Activated CD4-positive, alpha-beta T cell treated with anti-CD3 and anti-CD28 coated beads for 36 hours (primary cell): Measurements from ENCODE around the gene ITGA11. TPM values are rescaled to one million over a fixed set of nuclear protein-coding genes. Genes with fewer than 3 reads are reported as not detected.

Experiments used
- ATAC-seq: fragments of 200-7000 bp; cut with Tn5 transposase; one replicate; pipeline ENCODE4 v1.10.0; 2021; ENCODE audit warnings: mild to moderate bottlenecking, moderate library complexity
- CTCF ChIA-PET: fragments of 350-600 bp; sonication (Branson Sonifier 250); formaldehyde crosslinking; loops from one replicate; lab custom pipeline; 2021; ENCODE audit warnings: antibody characterized with exemption; lab: Charles Lee
- POLR2A ChIA-PET: fragments of 350-600 bp; sonication (Branson Sonifier 250); formaldehyde crosslinking; loops from one replicate; lab custom pipeline; 2021; ENCODE audit warnings: antibody characterized with exemption, inconsistent platforms; lab: Charles Lee
- DNase-seq: peaks from one replicate; pipeline ENCODE4 v3.0.0-alpha.2; 2020
- H3K27ac Mint-ChIP-seq: one replicate; pipeline ENCODE4 v1.8.0; 2021; ENCODE audit warnings: mixed read lengths
- H3K27me3 Mint-ChIP-seq: one replicate; pipeline ENCODE4 v1.8.0; 2021; ENCODE audit warnings: mixed read lengths
- H3K36me3 Mint-ChIP-seq: one replicate; pipeline ENCODE4 v1.8.0; 2021; ENCODE audit warnings: low read depth, mixed read lengths
- H3K4me1 Mint-ChIP-seq: one replicate; pipeline ENCODE4 v1.8.0; 2021; ENCODE audit warnings: mixed read lengths
- H3K4me3 Mint-ChIP-seq: one replicate; pipeline ENCODE4 v1.8.0; 2021; ENCODE audit warnings: mild to moderate bottlenecking, moderate library complexity, mixed read lengths
- H3K9me3 Mint-ChIP-seq: one replicate; pipeline ENCODE4 v1.8.0; 2021; ENCODE audit warnings: low read depth, mixed read lengths
- intact Hi-C, 2 experiments: fragments of 100-400 bp; cut with DNase I in 1 of 2; cut with micrococcal nuclease in 1 of 2; formaldehyde crosslinking; loops; one replicate each; pipeline versions ENCODE4 v1.14.2 to v1.15.1; 2022 to 2024; cut with DNase I, micrococcal nuclease
- total RNA-seq, 2 experiments: library from RNA; stranded (reverse); gene quantifications; one replicate each; pipeline ENCODE4 v1.2.3, GENCODE V29; 2021

The ITGA11 gene
- total RNA-seq, 2 experiments from 2014 or later = 2.9 to 3.2 TPM

DNA sequence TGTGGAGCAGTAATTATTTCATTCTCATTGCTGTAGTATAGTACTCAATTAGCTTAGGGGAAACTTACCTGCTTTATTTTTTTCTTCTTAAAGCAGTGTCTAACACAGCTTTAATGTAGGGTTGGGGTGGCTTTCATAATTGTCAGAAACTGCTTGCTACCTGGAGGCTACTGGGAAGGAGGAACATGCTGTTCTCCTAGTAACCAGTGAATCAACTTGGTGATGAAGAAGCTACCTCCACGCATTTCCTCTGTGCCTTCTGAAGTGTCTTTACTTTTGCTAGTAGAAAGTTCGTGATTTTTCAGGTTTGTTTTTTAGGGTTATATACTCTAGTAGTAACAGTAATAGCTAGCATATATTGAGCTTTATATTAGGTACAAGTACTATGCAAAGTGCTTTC is 142.9 kb downstream of the ITGA11 start:
- no peaks in the 10 kb centered on the region for H3K9me3 Mint-ChIP-seq
- H3K27me3 Mint-ChIP-seq = no peaks in the 10 kb centered on the region
- intact Hi-C loops = no loop called here
- ATAC-seq (no peak), DNase-seq (no peak)
- POLR2A ChIA-PET = interaction anchor here (0.7 kb wide), 2 partner anchors 9 kb away, joined by 3 to 5 read pairs; no protein-coding TSS in a partner anchor
- no peak overlapping the region for H3K27ac Mint-ChIP-seq
- peaks cover 44% of the 10 kb centered on the region for H3K36me3 Mint-ChIP-seq
- H3K4me1 Mint-ChIP-seq = peaks cover 75% of the 10 kb centered on the region
- no peak overlapping the region for H3K4me3 Mint-ChIP-seq
- CTCF ChIA-PET = interaction anchor here (0.8 to 1.5 kb wide), 3 partner anchors 9 to 17 kb away, joined by 4 to 5 read pairs (median 5); no protein-coding TSS in a partner anchor

DNA sequence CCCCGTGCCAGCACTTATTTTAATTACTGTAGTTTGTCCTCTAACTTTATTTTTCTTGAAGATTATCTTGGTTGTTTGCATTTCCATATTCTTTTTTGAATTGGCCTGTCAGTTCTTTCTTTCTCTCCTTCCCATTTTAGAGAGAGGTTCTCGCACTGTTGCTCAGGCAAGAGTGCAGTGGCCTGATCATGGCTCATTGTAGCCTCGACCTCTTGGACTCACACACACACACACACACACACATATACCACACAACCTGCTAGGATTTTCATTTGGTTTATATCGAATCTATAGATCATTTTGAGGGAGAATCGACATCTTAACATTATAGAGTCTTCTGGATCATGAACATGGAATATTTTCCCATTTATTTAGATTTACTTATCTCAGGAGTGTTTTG is 145.7 kb downstream of the ITGA11 start:
- no peak for DNase-seq
- no peak overlapping the region for H3K4me3 Mint-ChIP-seq
- H3K9me3 Mint-ChIP-seq = no peaks in the 10 kb centered on the region
- ATAC-seq = no peak
- peaks cover 69% of the 10 kb centered on the region for H3K4me1 Mint-ChIP-seq
- POLR2A ChIA-PET = no interaction called here
- H3K36me3 Mint-ChIP-seq = peaks cover 46% of the 10 kb centered on the region
- no peaks in the 10 kb centered on the region for H3K27me3 Mint-ChIP-seq
- peak overlapping the region; percentile 19 for H3K27ac Mint-ChIP-seq
- intact Hi-C loops = no loop called here
- CTCF ChIA-PET = interaction anchor here (0.7 to 2.5 kb wide), 2 partner anchors 9 to 11 kb away, joined by 5 to 7 read pairs; no protein-coding TSS in a partner anchor

DNA sequence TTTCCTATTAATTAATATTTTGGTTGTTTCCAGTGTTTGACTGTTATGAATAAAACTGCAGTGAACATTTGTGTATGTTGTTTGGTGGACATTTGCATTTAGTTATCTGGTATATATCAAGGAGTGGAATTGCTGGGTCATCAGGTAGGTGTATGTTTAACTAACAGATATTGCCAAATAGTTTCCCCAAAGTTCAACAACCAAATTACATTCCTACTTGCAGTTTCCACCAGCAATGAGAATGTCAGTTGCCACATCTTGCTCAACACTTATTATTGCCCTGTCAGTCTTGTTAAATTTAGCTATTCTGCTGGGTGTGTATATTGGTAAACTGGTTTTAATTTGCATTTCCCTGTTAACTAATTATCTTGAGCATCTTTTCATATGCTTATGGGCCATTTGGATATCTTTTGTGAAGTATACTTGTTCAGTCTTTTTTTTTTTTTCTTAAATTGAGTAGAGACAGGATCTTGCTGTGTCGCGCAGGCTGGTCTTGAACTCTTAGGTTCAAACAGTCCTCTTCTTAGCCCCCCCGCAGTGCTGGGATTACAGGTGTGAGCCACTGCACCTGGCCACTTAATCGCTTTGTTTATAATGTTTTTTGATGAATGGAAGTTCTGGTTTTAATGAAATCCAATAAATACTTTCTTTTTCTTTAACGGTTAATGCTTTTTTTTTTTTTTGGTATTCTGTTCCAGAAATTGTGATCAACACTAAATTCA is 146.5 kb downstream of the ITGA11 start:
- Mint-ChIP-seq H3K27ac (peak overlapping the region; percentile 29), H3K4me1 (peaks cover 72% of the 10 kb centered on the region)
- POLR2A ChIA-PET = no interaction called here

DNA sequence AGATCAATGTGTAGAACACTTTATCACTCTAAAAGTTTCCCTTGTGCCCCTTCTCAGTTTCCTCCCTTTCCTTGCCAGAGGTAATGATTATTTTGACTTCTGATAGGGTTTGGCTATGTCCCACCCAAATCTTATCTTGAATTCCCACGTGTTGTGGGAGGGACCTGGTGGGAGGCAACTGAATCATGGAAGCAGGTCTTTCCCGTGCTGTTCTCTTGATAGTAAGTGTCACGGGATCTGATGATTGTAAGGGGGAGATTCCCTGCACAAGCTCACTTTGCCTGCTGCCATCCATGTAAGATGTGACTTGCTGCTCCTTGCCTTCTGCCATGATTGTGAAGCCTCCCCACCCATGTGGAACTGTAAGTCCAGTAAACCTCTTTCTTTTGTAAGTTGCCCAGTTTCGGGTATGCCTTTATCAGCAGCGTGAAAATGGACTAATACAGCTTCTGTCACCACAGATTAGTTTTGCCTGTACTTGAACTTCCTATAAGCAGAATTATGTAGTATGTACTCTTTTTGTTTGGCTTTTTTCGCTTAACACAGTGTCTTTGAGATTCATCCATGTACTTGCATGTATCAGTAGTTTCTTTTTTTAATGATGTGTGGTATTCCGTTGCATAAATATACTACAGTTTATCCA is 147.2 kb downstream of the ITGA11 start:
- no peak for ATAC-seq
- Mint-ChIP-seq H3K9me3 (no peaks in the 10 kb centered on the region), H3K4me3 (no peak overlapping the region), H3K27ac (peak overlapping the region; percentile 29), H3K27me3 (no peaks in the 10 kb centered on the region), H3K4me1 (peaks cover 72% of the 10 kb centered on the region), H3K36me3 (peaks cover 40% of the 10 kb centered on the region)
- DNase-seq = no peak
- CTCF ChIA-PET = interaction anchor here (0.6 kb wide), 1 partner anchor 21 kb away, joined by 3 read pairs; no protein-coding TSS in a partner anchor
- POLR2A ChIA-PET = no interaction called here
- intact Hi-C loops = no loop called here

More for the DNA sequence above, 146.5 kb downstream of the ITGA11 start:
- H3K36me3 Mint-ChIP-seq = peaks cover 40% of the 10 kb centered on the region
- DNase-seq (no peak), ATAC-seq (no peak)
- intact Hi-C loops = no loop called here
- no peaks in the 10 kb centered on the region for H3K9me3 Mint-ChIP-seq
- no peak overlapping the region for H3K4me3 Mint-ChIP-seq
- CTCF ChIA-PET = interaction anchor here (0.6 to 2.5 kb wide), 3 partner anchors 10 to 21 kb away, joined by 3 to 7 read pairs (median 5); no protein-coding TSS in a partner anchor
- no peaks in the 10 kb centered on the region for H3K27me3 Mint-ChIP-seq

DNA sequence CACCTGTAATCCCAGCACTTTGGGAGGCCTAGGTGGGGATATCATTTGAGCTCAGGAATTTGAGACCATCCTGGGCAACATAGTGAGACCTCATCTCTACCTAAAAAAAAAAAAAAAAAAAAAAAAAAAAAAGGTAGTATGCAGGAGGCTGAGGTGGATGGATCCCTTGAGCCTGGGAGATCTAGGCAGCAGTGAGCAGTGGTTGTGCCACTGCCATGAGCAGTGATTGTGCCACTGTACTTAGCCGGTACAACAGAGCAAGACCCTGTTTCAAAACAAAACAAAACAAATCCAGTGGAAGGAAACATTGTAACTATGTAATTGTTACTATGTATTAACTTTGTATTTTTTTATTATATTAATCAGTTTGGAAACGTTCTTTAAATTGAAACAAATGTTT is 148.6 kb downstream of the ITGA11 start:
- H3K4me3 Mint-ChIP-seq = no peak overlapping the region
- POLR2A ChIA-PET = no interaction called here
- CTCF ChIA-PET = interaction anchor here (1.5 kb wide), 1 partner anchor 8 kb away, joined by 4 read pairs; no protein-coding TSS in a partner anchor

DNA sequence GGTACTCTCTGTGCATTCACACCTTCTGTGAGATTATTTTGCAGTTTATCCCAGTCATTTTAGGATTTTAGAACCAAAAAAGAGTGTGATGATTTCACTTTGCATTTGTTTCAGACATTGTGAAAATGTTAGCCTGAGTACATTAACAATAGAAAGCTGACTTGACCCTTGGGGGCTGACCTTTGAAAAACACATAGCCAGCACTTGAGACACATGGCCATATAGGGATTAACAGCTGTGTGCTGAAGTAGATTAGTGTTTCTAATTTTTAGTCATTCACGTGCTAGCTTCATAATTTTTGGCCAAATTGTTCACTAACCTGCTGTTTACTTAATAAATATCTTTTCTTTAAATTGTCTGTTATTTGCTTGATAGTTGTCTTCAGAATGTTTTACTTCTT is 151.0 kb downstream of the ITGA11 start:
- H3K9me3 Mint-ChIP-seq = no peaks in the 10 kb centered on the region
- H3K4me3 Mint-ChIP-seq = peak overlapping the region; percentile 99
- ATAC-seq (no peak), DNase-seq (no peak)
- H3K4me1 Mint-ChIP-seq = peaks cover 56% of the 10 kb centered on the region
- no peak overlapping the region for H3K27ac Mint-ChIP-seq
- intact Hi-C loops = no loop called here
- no peaks in the 10 kb centered on the region for H3K27me3 Mint-ChIP-seq
- POLR2A ChIA-PET = interaction anchor here (0.6 to 1.2 kb wide), 3 partner anchors 25 to 438 kb away, joined by 3 to 4 read pairs (median 4); no protein-coding TSS in a partner anchor
- H3K36me3 Mint-ChIP-seq = peaks cover 41% of the 10 kb centered on the region
- CTCF ChIA-PET = interaction anchor here (0.5 to 2.7 kb wide), 6 partner anchors 8 to 82 kb away, joined by 3 to 9 read pairs (median 4); no protein-coding TSS in a partner anchor

More for the DNA sequence above, 148.6 kb downstream of the ITGA11 start:
- Mint-ChIP-seq H3K27me3 (no peaks in the 10 kb centered on the region), H3K27ac (no peak overlapping the region), H3K36me3 (peaks cover 46% of the 10 kb centered on the region), H3K4me1 (peaks cover 64% of the 10 kb centered on the region), H3K9me3 (no peaks in the 10 kb centered on the region)
- DNase-seq = no peak
- intact Hi-C loops = no loop called here
- no peak for ATAC-seq

DNA sequence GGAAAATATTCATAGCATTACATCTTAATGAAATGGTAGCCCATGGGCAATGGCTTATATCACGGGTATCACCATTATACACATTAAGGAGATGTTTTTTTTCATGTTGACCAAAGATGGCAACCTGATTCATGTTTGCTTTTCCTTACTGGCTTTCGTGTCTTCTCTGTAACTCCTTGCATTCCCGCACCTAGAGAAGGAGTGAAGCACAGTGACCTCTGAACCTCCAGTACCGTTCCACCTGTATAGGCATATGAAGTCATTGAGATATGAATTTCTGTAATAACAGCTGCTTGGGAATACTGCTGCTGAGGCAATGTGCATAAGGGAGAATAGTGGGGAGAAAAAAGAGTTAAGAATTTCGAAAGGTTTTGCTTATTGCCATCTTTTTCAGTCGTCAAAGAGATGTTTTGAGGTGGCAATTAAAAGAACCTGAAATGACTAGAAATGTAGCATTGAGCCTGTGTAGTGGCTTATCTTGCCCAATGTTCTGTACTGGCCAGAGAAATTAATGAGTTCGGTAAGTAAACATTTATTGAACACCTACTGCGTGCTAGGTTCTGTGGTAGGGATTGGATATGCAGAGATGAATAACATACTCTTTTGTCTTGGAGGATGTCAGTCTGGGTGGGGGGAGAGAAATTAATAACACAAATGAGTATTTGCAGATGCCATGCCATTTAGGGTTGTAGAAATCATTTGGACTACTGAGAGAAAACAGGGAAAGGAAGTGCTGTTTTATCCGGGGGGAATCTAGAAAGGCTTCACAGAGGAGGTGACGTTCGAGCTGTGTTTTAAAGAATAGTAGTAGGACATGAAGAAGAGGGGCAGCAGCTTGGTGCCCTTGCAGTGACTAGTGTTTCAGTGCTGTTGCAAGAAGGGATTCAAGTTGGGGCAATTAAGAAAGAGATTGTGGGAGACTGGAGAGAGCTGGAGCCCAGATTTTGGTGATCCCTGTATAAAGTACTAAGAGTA is 151.9 kb downstream of the ITGA11 start:
- Mint-ChIP-seq H3K4me3 (peak overlapping the region; percentile 99), H3K4me1 (peaks cover 48% of the 10 kb centered on the region), H3K27ac (peak overlapping the region; percentile 92), H3K27me3 (no peaks in the 10 kb centered on the region), H3K9me3 (no peaks in the 10 kb centered on the region), H3K36me3 (peaks cover 34% of the 10 kb centered on the region)
- no peak for ATAC-seq
- intact Hi-C loops = loop anchor here (1.0 to 10.0 kb wide), 6 partner anchors 12 to 1817 kb away; partner anchors contain the start of genes ANP32A (in 1 of the 2), GLCE (in 1 of the 2), MAP2K5 (in 1 of the 2) and RPLP1 (in 1 of the 2)
- DNase-seq = no peak
- ChIA-PET CTCF (interaction anchor here (1.1 to 2.7 kb wide), 4 partner anchors 9 to 26 kb away, joined by 3 to 9 read pairs (median 6); no protein-coding TSS in a partner anchor), POLR2A (interaction anchor here (0.5 to 1.2 kb wide), 3 partner anchors 9 to 27 kb away, joined by 4 to 5 read pairs (median 4); no protein-coding TSS in a partner anchor)

DNA sequence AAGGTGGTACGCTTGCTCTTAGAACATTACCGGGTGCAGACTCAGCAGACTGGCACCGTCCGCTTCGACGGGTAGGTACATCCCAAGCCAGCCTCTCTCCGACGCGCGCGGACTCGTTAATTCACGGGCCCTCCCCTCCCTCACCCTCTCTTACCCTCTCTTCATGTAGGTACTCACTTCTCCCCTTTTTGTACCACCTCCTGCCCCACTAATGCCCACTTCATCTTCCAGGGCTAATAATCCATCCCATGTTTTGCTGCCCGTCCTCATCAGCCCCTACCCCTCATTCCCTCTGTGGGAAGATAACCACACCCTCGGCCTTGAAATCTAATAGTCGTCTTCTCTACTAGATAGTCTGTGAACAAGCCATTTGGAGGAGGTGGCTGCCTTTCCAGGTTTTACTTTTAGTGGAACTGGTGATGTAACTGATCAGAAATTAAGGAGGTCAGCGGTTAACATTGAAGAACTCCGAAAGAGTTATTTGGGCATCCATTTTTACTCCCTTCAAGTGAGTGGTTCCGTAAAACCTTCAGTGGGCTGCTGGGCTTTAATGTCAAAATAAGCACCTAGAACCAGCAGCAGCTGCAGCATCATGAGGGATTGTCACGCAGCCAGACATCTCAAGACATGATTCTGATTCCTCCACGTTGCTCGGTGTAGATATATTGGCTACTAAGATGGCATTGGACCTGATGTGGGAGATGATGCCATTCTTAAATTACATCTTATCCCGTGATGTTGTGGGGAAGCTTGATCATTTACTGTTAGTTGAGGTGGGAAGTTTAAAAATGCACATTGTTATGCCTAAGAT is 153.2 kb downstream of the ITGA11 start:
- intact Hi-C loops = loop anchor here (1.0 to 10.0 kb wide), 7 partner anchors 14 to 1819 kb away; partner anchors contain the start of genes ANP32A (in 1 of the 2), GLCE (in 1 of the 2), MAP2K5 (in 1 of the 2) and RPLP1 (in 1 of the 2)
- Mint-ChIP-seq H3K27me3 (no peaks in the 10 kb centered on the region), H3K4me1 (peaks cover 41% of the 10 kb centered on the region), H3K4me3 (peak overlapping the region; percentile 99), H3K9me3 (no peaks in the 10 kb centered on the region), H3K27ac (peak overlapping the region; percentile 92), H3K36me3 (peaks cover 25% of the 10 kb centered on the region)
- POLR2A ChIA-PET = interaction anchor here (1.3 kb wide), 2 partner anchors 13 to 225 kb away, joined by 4 to 10 read pairs; partner anchors contain the start of gene PIAS1
- ATAC-seq (peak; percentile 13), DNase-seq (peak; percentile 24)
- CTCF ChIA-PET = interaction anchor here (1.0 to 2.1 kb wide), 3 partner anchors 19 to 23 kb away, joined by 7 to 9 read pairs (median 9); no protein-coding TSS in a partner anchor

DNA sequence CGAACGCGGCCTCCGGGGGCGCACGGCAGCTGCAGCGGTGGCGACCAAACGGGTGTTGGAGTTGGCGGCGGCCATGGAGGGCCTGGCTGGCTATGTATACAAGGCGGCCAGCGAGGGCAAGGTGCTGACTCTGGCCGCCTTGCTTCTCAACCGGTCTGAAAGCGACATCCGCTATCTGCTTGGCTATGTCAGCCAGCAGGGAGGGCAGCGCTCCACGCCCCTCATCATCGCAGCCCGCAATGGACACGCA is 153.7 kb downstream of the ITGA11 start:
- peaks cover 39% of the 10 kb centered on the region for H3K4me1 Mint-ChIP-seq
- intact Hi-C loops = loop anchor here (1.0 to 10.0 kb wide), 6 partner anchors 48 to 1819 kb away; partner anchors contain the start of genes ANP32A (in 1 of the 2), GLCE (in 1 of the 2), MAP2K5 (in 1 of the 2) and RPLP1 (in 1 of the 2)
- H3K4me3 Mint-ChIP-seq = peak overlapping the region; percentile 99
- ATAC-seq (no peak), DNase-seq (no peak)
- H3K27me3 Mint-ChIP-seq = no peaks in the 10 kb centered on the region
- H3K9me3 Mint-ChIP-seq = no peaks in the 10 kb centered on the region
- H3K36me3 Mint-ChIP-seq = peaks cover 23% of the 10 kb centered on the region
- POLR2A ChIA-PET = interaction anchor here (0.6 to 1.8 kb wide), 5 partner anchors 14 to 347 kb away, joined by 4 to 18 read pairs (median 7); partner anchors contain the start of genes CLN6 and PIAS1
- CTCF ChIA-PET = interaction anchor here (0.7 to 2.1 kb wide), 8 partner anchors 11 to 75 kb away, joined by 3 to 9 read pairs (median 6); no protein-coding TSS in a partner anchor
- peak overlapping the region; percentile 92 for H3K27ac Mint-ChIP-seq
